Activated CD4-positive, alpha-beta T cell treated with anti-CD3 and anti-CD28 coated beads, Interleukin-2, amount 10 ng/mL, durations not matched to agents 24 days and 14 days (primary cell): ENCODE data around the gene CCDC188. TPM values are rescaled to one million over a fixed set of nuclear protein-coding genes. Genes with fewer than 3 reads are reported as not detected.

Experiments
- DNase-seq: peaks from one replicate; pipeline ENCODE4 v3.0.0; 2022
- H3K27ac Mint-ChIP-seq: one replicate; pipeline ENCODE4 v1.8.0; 2022; ENCODE audit warnings: mild to moderate bottlenecking, mixed read lengths
- H3K27me3 Mint-ChIP-seq: one replicate; pipeline ENCODE4 v1.8.0; 2022; ENCODE audit warnings: mixed read lengths
- H3K36me3 Mint-ChIP-seq: one replicate; pipeline ENCODE4 v1.8.0; 2022; ENCODE audit warnings: low read depth, mild to moderate bottlenecking, mixed read lengths
- H3K4me1 Mint-ChIP-seq: one replicate; pipeline ENCODE4 v1.8.0; 2021; ENCODE audit warnings: mixed read lengths
- H3K4me3 Mint-ChIP-seq: one replicate; pipeline ENCODE4 v1.8.0; 2022; ENCODE audit warnings: mild to moderate bottlenecking, moderate library complexity, mixed read lengths
- H3K9me3 Mint-ChIP-seq: one replicate; pipeline ENCODE4 v1.8.0; 2021; ENCODE audit warnings: mixed read lengths
- intact Hi-C: fragments of 100-400 bp; cut with micrococcal nuclease; formaldehyde crosslinking; loops from one replicate; pipeline ENCODE4 v1.15.1; 2023
- total RNA-seq: library from RNA; stranded (reverse); gene quantifications from 2 replicates; pipeline ENCODE4 v1.2.3, GENCODE V29; 2022

Gene CCDC188
- total RNA-seq, 1 donor from 2014 or later, result not detected

- intact Hi-C loops, result no loop called here
Observed at GRCh38 chr22:20143883-20144665, 6.8 kb downstream of the CCDC188 start.

GRCh38 chr22:20142711-20143621 lies 7.9 kb downstream of the CCDC188 start:
- Mint-ChIP-seq H3K9me3 (no peaks in the 10 kb centered on the region), H3K36me3 (peaks cover 2% of the 10 kb centered on the region), H3K27me3 (no peaks in the 10 kb centered on the region), H3K4me1 (peaks cover 4% of the 10 kb centered on the region), H3K27ac (no peak overlapping the region), H3K4me3 (no peak overlapping the region)
- no peak for DNase-seq
- intact Hi-C loops, result no loop called here

More at GRCh38 chr22:20143883-20144665, 6.8 kb downstream of the CCDC188 start:
- peaks cover 3% of the 10 kb centered on the region for H3K4me1 Mint-ChIP-seq
- H3K27ac Mint-ChIP-seq, result no peak overlapping the region
- no peaks in the 10 kb centered on the region for H3K27me3 Mint-ChIP-seq
- no peak overlapping the region for H3K4me3 Mint-ChIP-seq
- DNase-seq, result no peak
- peaks cover 2% of the 10 kb centered on the region for H3K36me3 Mint-ChIP-seq
- H3K9me3 Mint-ChIP-seq, result no peaks in the 10 kb centered on the region

- DNase-seq, result no peak
- no peaks in the 10 kb centered on the region for H3K9me3 Mint-ChIP-seq
- peaks cover 5% of the 10 kb centered on the region for H3K4me1 Mint-ChIP-seq
- peaks cover 2% of the 10 kb centered on the region for H3K36me3 Mint-ChIP-seq
- H3K4me3 Mint-ChIP-seq, result no peak overlapping the region
- no peak overlapping the region for H3K27ac Mint-ChIP-seq
- H3K27me3 Mint-ChIP-seq, result no peaks in the 10 kb centered on the region
- intact Hi-C loops, result no loop called here
Observed at GRCh38 chr22:20141186-20142077, 9.4 kb downstream of the CCDC188 start.

- Mint-ChIP-seq H3K36me3 (peaks cover 2% of the 10 kb centered on the region), H3K27me3 (no peaks in the 10 kb centered on the region), H3K9me3 (no peaks in the 10 kb centered on the region), H3K4me3 (no peak overlapping the region), H3K27ac (no peak overlapping the region), H3K4me1 (peaks cover 4% of the 10 kb centered on the region)
- no peak for DNase-seq
- intact Hi-C loops, result no loop called here
Observed at GRCh38 chr22:20140521-20140964, 10.3 kb downstream of the CCDC188 start.

- Mint-ChIP-seq H3K27ac (no peak overlapping the region), H3K36me3 (peaks cover 2% of the 10 kb centered on the region), H3K9me3 (no peaks in the 10 kb centered on the region), H3K4me1 (peaks cover 4% of the 10 kb centered on the region), H3K27me3 (no peaks in the 10 kb centered on the region), H3K4me3 (no peak overlapping the region)
- intact Hi-C loops, result no loop called here
- DNase-seq, result no peak
Observed at GRCh38 chr22:20140107-20140445, 10.8 kb downstream of the CCDC188 start.

- Mint-ChIP-seq H3K27ac (no peak overlapping the region), H3K4me3 (no peak overlapping the region), H3K4me1 (peaks cover 4% of the 10 kb centered on the region)
Observed at GRCh38 chr22:20139391-20140106, 11.3 kb downstream of the CCDC188 start.

GRCh38 chr22:20138868-20139267 lies 12.0 kb downstream of the CCDC188 start:
- Mint-ChIP-seq H3K27me3 (no peaks in the 10 kb centered on the region), H3K36me3 (peaks cover 2% of the 10 kb centered on the region)

More at GRCh38 chr22:20139391-20140106, 11.3 kb downstream of the CCDC188 start:
- intact Hi-C loops, result no loop called here
- no peaks in the 10 kb centered on the region for H3K27me3 Mint-ChIP-seq
- no peak for DNase-seq
- H3K9me3 Mint-ChIP-seq, result no peaks in the 10 kb centered on the region
- H3K36me3 Mint-ChIP-seq, result peaks cover 2% of the 10 kb centered on the region

GRCh38 chr22:20138417-20138738 lies 12.5 kb downstream of the CCDC188 start:
- no peak for DNase-seq
- Mint-ChIP-seq H3K9me3 (no peaks in the 10 kb centered on the region), H3K27me3 (no peaks in the 10 kb centered on the region), H3K4me1 (peaks cover 6% of the 10 kb centered on the region), H3K27ac (no peak overlapping the region), H3K36me3 (peaks cover 2% of the 10 kb centered on the region), H3K4me3 (no peak overlapping the region)
- intact Hi-C loops, result no loop called here

More at GRCh38 chr22:20138868-20139267, 12.0 kb downstream of the CCDC188 start:
- Mint-ChIP-seq H3K27ac (no peak overlapping the region), H3K4me1 (peaks cover 4% of the 10 kb centered on the region), H3K4me3 (no peak overlapping the region), H3K9me3 (no peaks in the 10 kb centered on the region)
- intact Hi-C loops, result no loop called here
- DNase-seq, result no peak

- H3K36me3 Mint-ChIP-seq, result peaks cover 2% of the 10 kb centered on the region
- peaks cover 10% of the 10 kb centered on the region for H3K4me1 Mint-ChIP-seq
- intact Hi-C loops, result no loop called here
- DNase-seq, result no peak
- H3K27me3 Mint-ChIP-seq, result no peaks in the 10 kb centered on the region
- no peak overlapping the region for H3K4me3 Mint-ChIP-seq
- H3K9me3 Mint-ChIP-seq, result no peaks in the 10 kb centered on the region
- H3K27ac Mint-ChIP-seq, result no peak overlapping the region
Observed at GRCh38 chr22:20137671-20138416, 13.0 kb downstream of the CCDC188 start.

GRCh38 chr22:20137113-20137512 lies 13.7 kb downstream of the CCDC188 start:
- DNase-seq, result no peak
- H3K9me3 Mint-ChIP-seq, result no peaks in the 10 kb centered on the region
- peaks cover 10% of the 10 kb centered on the region for H3K4me1 Mint-ChIP-seq
- no peak overlapping the region for H3K4me3 Mint-ChIP-seq
- intact Hi-C loops, result no loop called here
- H3K27ac Mint-ChIP-seq, result no peak overlapping the region
- peaks cover 2% of the 10 kb centered on the region for H3K36me3 Mint-ChIP-seq
- H3K27me3 Mint-ChIP-seq, result no peaks in the 10 kb centered on the region

- intact Hi-C loops, result no loop called here
- Mint-ChIP-seq H3K27me3 (no peaks in the 10 kb centered on the region), H3K4me3 (no peak overlapping the region), H3K36me3 (peaks cover 2% of the 10 kb centered on the region), H3K4me1 (peaks cover 10% of the 10 kb centered on the region), H3K9me3 (no peaks in the 10 kb centered on the region), H3K27ac (no peak overlapping the region)
- DNase-seq, result no peak
Observed at GRCh38 chr22:20136603-20136873, 14.3 kb downstream of the CCDC188 start.

GRCh38 chr22:20135806-20136602 lies 14.9 kb downstream of the CCDC188 start:
- H3K9me3 Mint-ChIP-seq, result no peaks in the 10 kb centered on the region
- H3K27me3 Mint-ChIP-seq, result no peaks in the 10 kb centered on the region
- intact Hi-C loops, result no loop called here
- no peak overlapping the region for H3K27ac Mint-ChIP-seq
- no peak for DNase-seq
- H3K36me3 Mint-ChIP-seq, result peaks cover 2% of the 10 kb centered on the region
- H3K4me3 Mint-ChIP-seq, result no peak overlapping the region
- H3K4me1 Mint-ChIP-seq, result peaks cover 10% of the 10 kb centered on the region
